T-cell (primary cell): ENCODE data around the gene DOK4. TPM values are rescaled to one million over a fixed set of nuclear protein-coding genes. Genes with fewer than 3 reads are reported as not detected.

ENCODE experiments used
- ATAC-seq, 4 experiments: fragments of 200-7000 bp in 3 of 4; fragments of 150-1000 bp in 1 of 4; cut with Tn5 transposase; replicated peaks in 1 of 4; 1 replicate in 3 of 4; 2 replicates in 1 of 4; pipeline ENCODE4 v1.10.0; 2021; ENCODE audit warnings: moderate library complexity in 3 of 4, mild to moderate bottlenecking in 2 of 4, moderate number of reproducible peaks in 1 of 4
- CTCF ChIA-PET, 2 donors: fragments of 300-600 bp; sonication (Branson Sonifier 250); formaldehyde crosslinking; loops; one replicate each; lab custom pipeline; 2022; ENCODE audit warnings: antibody characterized with exemption in 2 of 2; lab: Charles Lee
- POLR2A ChIA-PET, 2 donors: fragments of 300-600 bp; sonication (Branson Sonifier 250); formaldehyde crosslinking; loops; one replicate each; lab custom pipeline; 2022; ENCODE audit warnings: antibody characterized with exemption in 2 of 2; lab: Charles Lee
- DNase-seq, 35 experiments: peaks; one replicate each; pipeline versions ENCODE4 v3.0.0 to v3.0.0-alpha.2; 2013 to 2023
- H3K27ac ChIP-seq: one replicate; pipeline ENCODE4 v1.5.1; 2013; ENCODE audit warnings: low read length
- H3K27me3 ChIP-seq, 2 experiments: replicated peaks in 1 of 2; 1 replicate in 1 of 2; 2 replicates in 1 of 2; pipeline versions ENCODE4 v1.6.1 to v1.7.0; 2013; ENCODE audit warnings: low read length in 1 of 2, mixed read lengths in 1 of 2; ENCODE audit not compliant: control insufficient read depth in 2 of 2, insufficient read depth in 2 of 2; ENCODE audit errors: extremely low read depth in 1 of 2
- H3K36me3 ChIP-seq, 2 donors: 1 replicate in 1 of 2; 2 replicates in 1 of 2; pipeline versions ENCODE4 v1.6.1 to v1.7.0; 2013; ENCODE audit warnings: low read length in 1 of 2; ENCODE audit not compliant: control insufficient read depth in 2 of 2, insufficient read depth in 1 of 2; ENCODE audit errors: extremely low read depth in 1 of 2
- H3K4me1 ChIP-seq, 2 experiments: 1 replicate in 1 of 2; 2 replicates in 1 of 2; pipeline versions ENCODE4 v1.6.1 to v1.7.0; 2013; ENCODE audit warnings: low read length in 2 of 2, mixed read lengths in 1 of 2; ENCODE audit not compliant: insufficient read depth in 2 of 2, control insufficient read depth in 1 of 2; ENCODE audit errors: extremely low read depth in 1 of 2
- H3K4me3 ChIP-seq, 2 donors: 1 replicate in 1 of 2; 2 replicates in 1 of 2; pipeline versions ENCODE4 v1.5.1 to v1.7.0; 2013; ENCODE audit warnings: mild to moderate bottlenecking in 2 of 2, low read length in 1 of 2, moderate library complexity in 1 of 2; ENCODE audit not compliant: control insufficient read depth in 1 of 2; ENCODE audit errors: extremely low read depth in 1 of 2
- H3K9me3 ChIP-seq: 2 replicates; pipeline ENCODE4 v1.7.0; 2013
- H3K27ac Mint-ChIP-seq, 2 donors: one replicate each; pipeline ENCODE4 v1.8.0; 2020 to 2021; ENCODE audit warnings: mild to moderate bottlenecking in 2 of 2, mixed read lengths in 2 of 2
- H3K27me3 Mint-ChIP-seq, 2 donors: one replicate each; pipeline ENCODE4 v1.8.0; 2021 to 2022; ENCODE audit warnings: mixed read lengths in 2 of 2
- H3K36me3 Mint-ChIP-seq: one replicate; pipeline ENCODE4 v1.8.0; 2021; ENCODE audit warnings: mixed read lengths
- H3K4me1 Mint-ChIP-seq, 3 donors: one replicate each; pipeline ENCODE4 v1.8.0; 2020 to 2022; ENCODE audit warnings: mixed read lengths in 3 of 3, mild to moderate bottlenecking in 1 of 3
- H3K4me3 Mint-ChIP-seq, 3 donors: one replicate each; pipeline ENCODE4 v1.8.0; 2020 to 2022; ENCODE audit warnings: mild to moderate bottlenecking in 3 of 3, mixed read lengths in 3 of 3, moderate library complexity in 3 of 3
- H3K9me3 Mint-ChIP-seq, 3 donors: one replicate each; pipeline ENCODE4 v1.8.0; 2020 to 2022; ENCODE audit warnings: mixed read lengths in 3 of 3
- WGBS: methylation state at CpG from one replicate; pipeline ENCODE4 v1.1.5; 2013; ENCODE audit warnings: missing lambda C conversion rate; ENCODE audit not compliant: insufficient coverage; 5-methylcytosine and 5-hydroxymethylcytosine counted together
- total RNA-seq, 35 experiments: library from RNA in 6 of 35; stranded (reverse) in 6 of 35; fragments of 120-200 nt in 1 of 35; gene quantifications; one replicate each; pipeline versions ENCODE4 v1.2.1 to v1.2.4 and lab custom pipeline; 2013 to 2026

The DOK4 gene
- total RNA-seq, 5 donors from 2014 or later (not counting 1 experiment from before 2014, with no cell fraction given): 2.2 to 4.1 (median 3.1) TPM

DNA sequence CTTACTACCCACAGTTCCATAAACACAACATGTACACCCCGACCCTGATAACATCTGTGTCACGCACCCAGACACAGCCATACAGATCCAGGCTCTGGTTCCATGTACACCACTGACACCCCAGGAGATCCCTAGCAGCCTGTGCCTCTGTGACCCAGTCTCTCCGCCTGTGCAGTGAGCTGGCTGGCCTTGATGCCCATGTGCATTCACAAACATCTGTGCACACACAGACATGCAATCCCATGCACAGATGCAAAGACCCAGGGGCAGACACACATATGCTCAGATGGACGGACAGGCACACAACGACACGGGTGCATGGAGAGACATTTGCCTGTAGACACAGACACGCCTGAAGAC lies 46.0 kb upstream of the DOK4 start:
- POLR2A ChIA-PET: no interaction called here
- no peaks in the 10 kb centered on the region for H3K9me3 ChIP-seq
- no peaks in the 10 kb centered on the region for H3K27me3 ChIP-seq
- Mint-ChIP-seq H3K4me1 (peaks cover 65 to 71% (median 71%) of the 10 kb centered on the region in 3 donors), H3K36me3 (peaks cover 5% of the 10 kb centered on the region), H3K27me3 (no peaks in the 10 kb centered on the region), H3K27ac (peak overlapping the region; percentile 98 to 99), H3K4me3 (peak overlapping the region in 1 of 3 donors; percentile 85), H3K9me3 (no peaks in the 10 kb centered on the region)
- 85% methylated on average over 7 of the region's 7 CpGs for WGBS
- H3K4me3 ChIP-seq: no peak overlapping the region
- peaks cover 0 to 3% of the 10 kb centered on the region in 2 donors for H3K36me3 ChIP-seq
- no peak for ATAC-seq
- peaks cover 46 to 75% of the 10 kb centered on the region in 2 experiments for H3K4me1 ChIP-seq
- no peak overlapping the region for H3K27ac ChIP-seq
- DNase-seq: no peak
- CTCF ChIA-PET: no interaction called here

GRCh38 chr16:57531635-57532265 lies 45.5 kb upstream of the DOK4 start:
- Mint-ChIP-seq H3K4me3 (peak overlapping the region in 1 of 3 donors; percentile 85), H3K4me1 (peaks cover 63 to 66% (median 66%) of the 10 kb centered on the region in 3 donors), H3K27ac (peak overlapping the region; percentile 98 to 99), H3K27me3 (no peaks in the 10 kb centered on the region), H3K9me3 (no peaks in the 10 kb centered on the region), H3K36me3 (peaks cover 5% of the 10 kb centered on the region)
- Histone ChIP-seq H3K9me3 (no peaks in the 10 kb centered on the region), H3K27ac (peak overlapping the region; percentile 89), H3K4me1 (peaks cover 44 to 70% of the 10 kb centered on the region in 2 experiments), H3K4me3 (no peak overlapping the region), H3K36me3 (peaks cover 0 to 5% of the 10 kb centered on the region in 2 donors), H3K27me3 (no peaks in the 10 kb centered on the region)
- ChIA-PET CTCF (no interaction called here), POLR2A (interaction anchor here in 1 of 2 donors (0.5 kb wide), 1 partner anchor 1093 kb away, joined by 4 read pairs; no protein-coding TSS in a partner anchor)
- WGBS: 93% methylated on average over 2 of the region's 8 CpGs
- DNase-seq: peak in 2 of 35 experiments; percentile 3 to 10
- ATAC-seq: no peak

DNA sequence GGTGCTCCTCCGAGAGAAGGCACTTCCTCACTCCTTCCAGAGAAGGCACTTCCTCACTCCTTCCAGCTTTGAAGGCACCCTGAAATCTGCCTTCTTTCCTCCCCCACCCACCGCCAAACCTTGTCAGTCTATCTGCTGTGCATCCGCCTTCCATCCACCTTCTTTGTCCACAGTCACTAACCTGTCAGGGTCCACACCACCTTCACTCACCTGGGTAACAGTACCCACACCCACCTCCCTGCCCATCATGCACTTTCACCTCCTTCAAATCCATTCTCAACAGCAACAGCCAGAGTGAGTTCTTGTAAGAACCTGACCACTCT lies 44.9 kb upstream of the DOK4 start:
- no peaks in the 10 kb centered on the region for H3K27me3 Mint-ChIP-seq
- peak in 1 of 35 experiments; percentile 19 for DNase-seq
- no peak for ATAC-seq
- H3K27me3 ChIP-seq: no peaks in the 10 kb centered on the region
- peak overlapping the region in 2 of 3 donors; percentile 67 to 85 for H3K4me3 Mint-ChIP-seq
- no peaks in the 10 kb centered on the region for H3K9me3 ChIP-seq
- peaks cover 63 to 66% (median 66%) of the 10 kb centered on the region in 3 donors for H3K4me1 Mint-ChIP-seq
- peaks cover 44 to 68% of the 10 kb centered on the region in 2 experiments for H3K4me1 ChIP-seq
- peaks cover 0 to 5% of the 10 kb centered on the region in 2 donors for H3K36me3 ChIP-seq
- WGBS: 69% methylated on average over 3 of the region's 3 CpGs
- POLR2A ChIA-PET: interaction anchor here in 1 of 2 donors (0.5 kb wide), 1 partner anchor 1093 kb away, joined by 4 read pairs; no protein-coding TSS in a partner anchor
- H3K9me3 Mint-ChIP-seq: no peaks in the 10 kb centered on the region
- H3K36me3 Mint-ChIP-seq: peaks cover 5% of the 10 kb centered on the region
- H3K27ac Mint-ChIP-seq: peak overlapping the region; percentile 98 to 99
- CTCF ChIA-PET: no interaction called here
- H3K27ac ChIP-seq: peak overlapping the region; percentile 89
- H3K4me3 ChIP-seq: no peak overlapping the region

DNA sequence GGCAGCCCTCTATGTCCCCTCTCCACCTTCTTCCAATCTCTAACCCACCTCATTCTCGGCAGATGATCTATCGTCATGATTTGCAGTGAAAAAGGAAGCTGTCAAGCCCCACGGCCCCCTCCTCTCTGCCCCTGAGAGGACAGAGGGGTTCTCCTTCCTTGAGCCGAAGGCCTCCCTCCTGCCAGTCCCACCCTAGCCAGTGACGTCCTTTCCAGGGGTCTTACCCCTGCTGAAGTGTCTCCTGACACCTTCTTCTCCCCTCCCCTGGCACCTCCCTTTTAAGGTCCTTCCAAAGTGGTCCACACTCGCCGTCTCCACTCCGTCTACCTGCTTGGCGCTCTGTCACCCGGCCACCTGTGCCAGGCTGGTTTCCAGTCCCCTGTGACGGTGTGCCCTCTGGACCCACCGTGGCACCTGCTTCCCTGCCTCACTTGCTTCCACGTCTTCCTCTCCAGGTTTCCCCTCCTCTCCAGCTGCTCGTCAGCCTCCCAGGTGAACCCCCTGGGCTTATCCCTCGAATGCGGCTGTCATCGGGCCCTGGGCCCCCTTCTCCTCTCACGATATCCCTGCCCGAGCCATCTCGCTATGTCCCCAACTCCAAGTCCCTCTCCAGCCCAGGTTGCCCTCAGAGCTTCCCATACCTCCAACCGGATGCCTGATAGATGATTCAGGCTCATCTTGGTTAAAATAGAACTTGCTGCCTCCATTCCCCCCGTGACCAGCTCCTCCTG lies 44.4 kb upstream of the DOK4 start:
- Histone ChIP-seq H3K27ac (peak overlapping the region; percentile 89), H3K4me1 (peaks cover 44 to 67% of the 10 kb centered on the region in 2 experiments), H3K36me3 (peaks cover 0 to 5% of the 10 kb centered on the region in 2 donors), H3K27me3 (no peaks in the 10 kb centered on the region), H3K9me3 (no peaks in the 10 kb centered on the region), H3K4me3 (peak overlapping the region; percentile 14 to 41)
- H3K4me3 Mint-ChIP-seq: peak overlapping the region; percentile 54 to 85 (median 67)
- peaks cover 5% of the 10 kb centered on the region for H3K36me3 Mint-ChIP-seq
- CTCF ChIA-PET: interaction anchor here in 1 of 2 donors (1.4 kb wide), 1 partner anchor 11 kb away, joined by 9 read pairs; no protein-coding TSS in a partner anchor
- no peaks in the 10 kb centered on the region for H3K27me3 Mint-ChIP-seq
- no peaks in the 10 kb centered on the region for H3K9me3 Mint-ChIP-seq
- 71% methylated on average over 21 of the region's 22 CpGs for WGBS
- H3K4me1 Mint-ChIP-seq: peaks cover 62 to 65% (median 64%) of the 10 kb centered on the region in 3 donors
- ATAC-seq (peak in 2 of 4 experiments; percentile 1 to 4), DNase-seq (peak in 1 of 35 experiments; percentile 16)
- H3K27ac Mint-ChIP-seq: peak overlapping the region; percentile 98 to 99
- POLR2A ChIA-PET: interaction anchor here in 1 of 2 donors (0.5 kb wide), 1 partner anchor 1092 kb away, joined by 4 read pairs; no protein-coding TSS in a partner anchor

- Mint-ChIP-seq H3K27ac (peak overlapping the region; percentile 98 to 99), H3K9me3 (no peaks in the 10 kb centered on the region), H3K4me3 (peak overlapping the region; percentile 54 to 85 (median 67)), H3K27me3 (no peaks in the 10 kb centered on the region), H3K4me1 (peaks cover 58 to 61% (median 59%) of the 10 kb centered on the region in 3 donors), H3K36me3 (peaks cover 5% of the 10 kb centered on the region)
- 0% methylated on average over 3 of the region's 7 CpGs for WGBS
- peaks cover 0 to 5% of the 10 kb centered on the region in 2 donors for H3K36me3 ChIP-seq
- ChIA-PET CTCF (interaction anchor here in 1 of 2 donors (0.6 to 1.4 kb wide), 2 partner anchors 10 to 122 kb away, joined by 7 to 9 read pairs; no protein-coding TSS in a partner anchor), POLR2A (no interaction called here)
- peak overlapping the region; percentile 14 to 41 for H3K4me3 ChIP-seq
- peak overlapping the region; percentile 89 for H3K27ac ChIP-seq
- no peaks in the 10 kb centered on the region for H3K27me3 ChIP-seq
- DNase-seq (peak; percentile 48 to 81 (median 67)), ATAC-seq (peak; percentile 84 to 94 (median 88))
- H3K9me3 ChIP-seq: no peaks in the 10 kb centered on the region
- peaks cover 44 to 61% of the 10 kb centered on the region in 2 experiments for H3K4me1 ChIP-seq
Observed at GRCh38 chr16:57530104-57530521, 43.8 kb upstream of the DOK4 start.
